Fibroblast of the aortic adventitia (primary cell): Measurements from ENCODE around the gene DIDO1. TPM values are rescaled to one million over a fixed set of nuclear protein-coding genes. Genes with fewer than 3 reads are reported as not detected.

Experiments used
- DNase-seq: peaks from one replicate; pipeline ENCODE4 v3.0.0-alpha.2; 2010; ENCODE audit warnings: low read depth
- H3K4me3 ChIP-seq: 2 replicates; pipeline ENCODE4 v1.5.1; 2011; ENCODE audit warnings: low read depth, mild to moderate bottlenecking, control low read depth, low read length, moderate library complexity
- CTCF ChIP-seq: IDR thresholded peaks from 2 replicates; pipeline ENCODE4 v1.5.1; 2011; ENCODE audit warnings: mild to moderate bottlenecking, low read length, control low read depth, inconsistent platforms; ENCODE audit not compliant: insufficient read depth
- total RNA-seq: library from RNA; depleted of rRNA; stranded (reverse); fragments of >200 nt; gene quantifications from 2 replicates; pipeline ENCODE4 v1.2.3, GENCODE V29; 2012; ENCODE audit warnings: low replicate concordance

DIDO1 gene
- total RNA-seq, 1 donor: 48.4 TPM

- no peak for DNase-seq
- H3K4me3 ChIP-seq: no peak overlapping the region
- TF ChIP-seq CTCF: no peak
Measured at GRCh38 chr20:62920039-62920645, 6.2 kb downstream of the DIDO1 start.

- TF ChIP-seq CTCF: no peak
- H3K4me3 ChIP-seq: no peak overlapping the region
- DNase-seq: no peak
Measured at GRCh38 chr20:62918831-62919230, 7.5 kb downstream of the DIDO1 start.

- TF ChIP-seq CTCF: no peak
- H3K4me3 ChIP-seq: no peak overlapping the region
- no peak for DNase-seq
Measured at GRCh38 chr20:62918147-62918546, 8.2 kb downstream of the DIDO1 start.

- no peak for TF ChIP-seq CTCF
- no peak for DNase-seq
- H3K4me3 ChIP-seq: no peak overlapping the region
Measured at GRCh38 chr20:62917720-62918119, 8.6 kb downstream of the DIDO1 start.

- H3K4me3 ChIP-seq: no peak overlapping the region
- DNase-seq: no peak
- no peak for TF ChIP-seq CTCF
Measured at GRCh38 chr20:62916703-62917476, 9.4 kb downstream of the DIDO1 start.

GRCh38 chr20:62914970-62915457, 11.3 kb downstream of the DIDO1 start:
- H3K4me3 ChIP-seq: no peak overlapping the region
- no peak for TF ChIP-seq CTCF
- DNase-seq: peak; percentile 33
